NCI-H2227 (cell line): Measurements from ENCODE around the gene CRYBG1.
"Not testable (repeated sequence)": the region's sequence is repeated elsewhere in the genome, so short reads cannot be mapped to it uniquely, and the experiment has no call there.

Source experiments
- DNase-seq: peaks from one replicate; lab custom pipeline; 2025; ENCODE audit not compliant: unreplicated experiment; lab: John Stamatoyannopoulos, UW

CRYBG1 gene

GRCh38 chr6:106495014-106495413, 134.5 kb downstream of the CRYBG1 start:
- no peak for DNase-seq

- no peak for DNase-seq
Observed at GRCh38 chr6:106496823-106497222, 136.3 kb downstream of the CRYBG1 start.

DNA sequence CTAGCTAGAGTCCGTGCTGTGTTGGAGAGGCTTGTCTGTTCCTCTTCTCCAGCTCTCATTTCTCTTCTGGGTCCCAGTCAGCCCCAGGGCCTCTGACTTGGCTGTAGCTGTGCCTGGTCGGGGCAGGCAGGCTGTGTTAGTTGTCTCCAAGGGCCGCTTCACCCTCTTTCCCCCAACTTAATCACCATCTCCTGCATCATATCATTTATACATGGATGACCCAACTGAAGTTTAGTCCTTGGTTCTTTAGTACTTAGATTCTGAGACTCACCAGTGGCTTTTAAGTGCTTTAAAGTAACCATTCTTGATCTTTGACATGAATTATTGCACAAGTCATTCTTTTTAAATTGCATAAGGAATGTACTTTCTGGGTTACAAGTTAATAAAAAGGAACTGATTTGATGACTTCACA, 141.4 kb downstream of the CRYBG1 start:
- no peak for DNase-seq

- DNase-seq = no peak
Observed at GRCh38 chr6:106502559-106502958, 142.0 kb downstream of the CRYBG1 start.

DNA sequence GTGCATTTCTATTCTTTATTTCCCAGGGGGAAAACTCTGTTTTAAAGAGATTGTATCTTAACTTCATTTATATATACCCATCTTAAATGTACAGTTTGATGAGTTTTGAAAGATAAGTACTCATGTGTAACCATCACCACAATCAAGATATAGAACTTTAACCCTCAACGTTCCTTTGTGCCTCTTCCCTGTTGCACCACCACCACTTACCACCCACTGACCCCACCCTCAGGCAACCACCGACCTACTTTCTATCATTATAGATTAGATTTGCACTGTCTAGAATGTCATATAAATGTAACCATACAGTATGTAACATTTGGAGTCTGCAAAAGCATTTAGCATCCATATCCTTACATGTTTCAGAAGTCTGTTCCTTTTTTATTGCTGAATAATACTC, 147.8 kb downstream of the CRYBG1 start:
- no peak for DNase-seq

- no peak for DNase-seq
Observed at GRCh38 chr6:106508834-106509233, 148.3 kb downstream of the CRYBG1 start.

DNA sequence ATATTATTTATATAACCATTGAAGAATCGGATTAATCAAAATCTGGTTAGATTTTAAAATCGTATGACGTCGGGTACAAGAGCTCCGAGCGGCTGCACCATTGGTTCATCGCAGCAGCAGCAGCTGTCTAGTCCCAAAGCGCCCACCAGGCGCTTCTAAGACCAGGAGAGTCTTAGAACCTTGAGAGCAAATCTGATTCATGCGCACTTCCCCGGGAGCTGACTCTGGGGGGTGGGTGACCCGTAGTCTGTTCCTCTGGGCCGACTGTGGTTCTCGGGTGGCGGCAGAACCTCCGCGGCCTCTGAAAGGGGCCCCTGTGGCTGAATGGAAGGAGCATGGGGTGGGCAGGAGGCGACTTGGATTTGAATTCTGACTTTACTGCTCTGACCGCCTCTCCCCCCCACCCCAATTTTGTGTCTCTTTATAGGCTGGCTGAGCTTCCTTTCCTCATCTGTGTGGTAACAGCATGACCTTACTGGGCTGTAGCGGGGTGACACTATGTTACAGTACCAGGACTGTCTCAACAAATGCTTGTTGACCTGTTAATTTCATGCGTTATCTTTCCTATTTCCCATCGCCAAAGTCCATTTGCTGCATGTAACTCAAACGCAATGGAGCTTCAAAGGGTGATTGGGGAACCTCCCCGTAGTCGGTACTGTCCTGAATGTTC, 149.0 kb downstream of the CRYBG1 start:
- DNase-seq = no peak

GRCh38 chr6:106510090-106510970, 149.8 kb downstream of the CRYBG1 start:
- peak; percentile 62 for DNase-seq

DNA sequence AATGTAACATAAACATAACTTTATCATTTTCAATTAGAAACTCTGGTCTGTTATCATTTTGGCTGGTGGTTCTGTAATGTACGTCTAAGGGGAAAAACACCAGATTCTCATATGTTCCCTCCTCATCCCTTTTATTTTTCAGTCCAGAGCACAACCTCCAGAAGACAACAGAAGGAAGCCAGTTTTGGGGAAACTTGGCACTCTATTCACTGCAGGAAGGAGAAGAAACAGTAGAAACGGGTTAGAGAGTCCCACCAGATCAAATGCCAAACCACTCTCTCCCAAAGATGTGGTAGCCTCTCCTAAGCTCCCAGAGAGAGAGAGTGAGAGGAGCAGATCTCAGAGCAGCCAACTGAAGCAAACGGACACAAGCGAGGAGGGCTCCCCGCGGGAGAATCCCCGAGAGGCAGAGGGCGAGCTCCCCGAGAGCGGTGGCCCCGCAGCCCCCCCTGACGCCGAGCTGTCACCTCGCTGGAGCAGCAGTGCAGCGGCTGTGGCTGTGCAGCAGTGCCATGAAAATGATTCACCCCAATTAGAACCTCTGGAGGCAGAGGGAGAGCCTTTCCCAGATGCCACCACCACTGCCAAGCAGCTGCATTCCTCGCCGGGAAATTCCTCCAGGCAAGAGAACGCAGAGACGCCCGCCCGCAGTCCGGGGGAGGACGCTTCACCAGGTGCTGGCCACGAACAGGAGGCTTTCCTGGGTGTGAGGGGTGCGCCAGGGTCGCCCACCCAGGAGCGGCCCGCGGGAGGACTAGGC, 151.0 kb downstream of the CRYBG1 start:
- DNase-seq = no peak

GRCh38 chr6:106512048-106512967, 151.8 kb downstream of the CRYBG1 start:
- DNase-seq = peak; percentile 43

- no peak for DNase-seq
Observed at GRCh38 chr6:106512968-106513574, 152.6 kb downstream of the CRYBG1 start.

DNA sequence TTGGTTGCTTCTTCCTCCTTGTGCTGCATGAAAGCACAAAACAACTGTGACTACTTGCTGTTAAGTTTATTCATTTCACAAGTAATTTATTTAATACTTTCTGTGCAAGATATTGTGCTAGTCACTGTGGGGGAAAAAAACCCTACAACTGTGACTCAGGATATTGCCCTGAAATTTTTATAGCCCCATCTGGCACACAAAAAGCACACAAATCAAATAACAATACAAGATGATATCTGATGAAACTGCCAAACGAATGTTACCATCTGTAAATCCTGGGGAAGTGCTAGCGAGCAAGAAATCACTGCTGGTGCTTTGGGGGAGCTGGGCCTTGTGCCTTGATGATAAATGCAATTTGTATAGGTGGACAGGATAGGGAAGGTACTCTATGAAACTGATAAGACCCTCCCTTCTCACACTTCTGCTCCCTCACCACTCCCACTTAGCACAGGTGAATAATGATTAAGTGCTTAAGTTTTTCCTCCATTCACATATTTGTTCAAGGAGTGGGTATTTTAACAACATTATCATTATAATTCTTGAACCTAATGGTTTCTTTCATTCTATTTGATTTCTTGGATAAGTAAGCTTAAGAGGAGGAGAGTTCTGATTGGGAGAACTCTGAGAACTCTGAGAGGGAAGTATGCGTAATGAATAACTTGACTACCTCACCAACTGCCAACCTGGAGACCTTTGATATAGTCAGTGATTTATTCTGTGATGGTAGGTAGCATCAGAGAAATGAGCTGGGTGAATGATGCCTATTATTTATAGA, 153.5 kb downstream of the CRYBG1 start:
- no peak for DNase-seq

DNA sequence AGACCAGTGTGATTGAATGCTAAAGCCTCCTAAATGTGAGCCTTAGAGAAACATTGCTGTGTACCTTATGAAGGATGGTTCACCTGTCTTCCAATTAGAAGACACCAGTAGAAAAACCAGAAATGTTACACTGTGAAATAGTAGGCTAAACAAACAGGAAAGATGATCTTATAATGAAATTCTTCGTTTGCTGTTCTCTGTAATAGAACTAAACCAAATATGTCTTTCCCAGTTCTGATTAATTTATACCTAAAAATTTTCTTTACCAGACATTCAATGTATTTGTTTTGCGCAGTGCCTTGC, 154.0 kb downstream of the CRYBG1 start:
- no peak for DNase-seq

GRCh38 chr6:106515582-106515981, 155.1 kb downstream of the CRYBG1 start:
- not testable (repeated sequence) for DNase-seq

- no peak for DNase-seq
Observed at GRCh38 chr6:106516616-106517015, 156.1 kb downstream of the CRYBG1 start.

DNA sequence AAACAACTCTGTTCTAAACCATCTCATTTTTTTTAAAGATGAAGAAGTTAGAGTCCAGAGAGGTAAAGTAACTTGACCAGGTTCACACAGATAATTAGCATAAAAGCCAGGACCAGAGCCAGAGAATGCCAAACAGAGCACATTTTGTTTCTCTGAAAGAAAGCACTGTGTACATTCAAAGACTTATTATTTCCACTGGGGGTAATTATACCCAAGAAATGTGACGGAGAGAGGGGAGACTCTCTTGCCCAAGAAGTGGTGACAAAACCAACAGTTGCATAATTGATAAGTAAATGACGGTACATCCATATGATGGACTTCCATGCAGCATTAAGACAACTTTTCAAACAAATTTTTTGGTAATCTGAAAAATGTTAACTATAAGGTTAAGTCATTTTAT, 157.2 kb downstream of the CRYBG1 start:
- DNase-seq = no peak

GRCh38 chr6:106518748-106519147, 158.2 kb downstream of the CRYBG1 start:
- no peak for DNase-seq

GRCh38 chr6:106519460-106520394, 159.2 kb downstream of the CRYBG1 start:
- DNase-seq = no peak
